Fibroblast of lung (primary cell): ENCODE data around the gene RNASE13. TPM values are rescaled to one million over a fixed set of nuclear protein-coding genes. Genes with fewer than 3 reads are reported as not detected.

ENCODE experiments used
- DNase-seq, 2 donors: peaks; one replicate each; pipeline versions ENCODE4 v3.0.0 to v3.0.0-alpha.2; 2010; ENCODE audit warnings: low read depth in 2 of 2
- H2AFZ ChIP-seq: 2 replicates; pipeline ENCODE4 v1.5.1; 2012; ENCODE audit warnings: low read length, control low read depth, inconsistent platforms
- H3K27ac ChIP-seq: 2 replicates; pipeline ENCODE4 v1.5.1; 2011; ENCODE audit warnings: low read length, control low read depth; ENCODE audit not compliant: insufficient read depth
- H3K27me3 ChIP-seq: 2 replicates; pipeline ENCODE4 v1.5.1; 2011; ENCODE audit warnings: mild to moderate bottlenecking, low read length; ENCODE audit not compliant: control insufficient read depth, insufficient read depth
- H3K36me3 ChIP-seq: 2 replicates; pipeline ENCODE4 v1.5.1; 2011; ENCODE audit warnings: low read length; ENCODE audit not compliant: control insufficient read depth, insufficient read depth
- H3K4me1 ChIP-seq: 2 replicates; pipeline ENCODE4 v1.5.1; 2011; ENCODE audit warnings: low read length; ENCODE audit not compliant: control insufficient read depth, insufficient read depth; ENCODE audit errors: extremely low read depth
- H3K4me2 ChIP-seq: 2 replicates; pipeline ENCODE4 v1.5.1; 2011; ENCODE audit warnings: low read length, control low read depth; ENCODE audit not compliant: insufficient read depth; ENCODE audit errors: extremely low read depth
- H3K4me3 ChIP-seq, 4 experiments: fragments of 200-600 bp in 1 of 4; sonication (generic) in 1 of 4; replicated peaks in 1 of 4; 2 replicates each; pipeline ENCODE4 v1.5.1; 2011 to 2016; ENCODE audit warnings: low read length in 4 of 4, low read depth in 3 of 4, mild to moderate bottlenecking in 3 of 4, control low read depth in 2 of 4, inconsistent platforms in 1 of 4, mixed read lengths in 1 of 4; ENCODE audit not compliant: insufficient read depth in 1 of 4; ENCODE audit errors: control extremely low read depth in 1 of 4
- H3K79me2 ChIP-seq: 2 replicates; pipeline ENCODE4 v1.5.1; 2012; ENCODE audit warnings: mild to moderate bottlenecking, low read length, inconsistent platforms; ENCODE audit not compliant: control insufficient read depth, insufficient read depth
- H3K9ac ChIP-seq: 2 replicates; pipeline ENCODE4 v1.5.1; 2011; ENCODE audit warnings: mild to moderate bottlenecking, low read length, control low read depth; ENCODE audit not compliant: insufficient read depth
- H3K9me3 ChIP-seq: 2 replicates; pipeline ENCODE4 v1.5.1; 2012; ENCODE audit warnings: low read depth, low read length; ENCODE audit not compliant: control insufficient read depth, insufficient read depth
- H4K20me1 ChIP-seq: 2 replicates; pipeline ENCODE4 v1.5.1; 2011; ENCODE audit warnings: low read length; ENCODE audit not compliant: control insufficient read depth, insufficient read depth; ENCODE audit errors: extremely low read depth
- CTCF ChIP-seq, 2 donors: IDR thresholded peaks in 1 of 2; conservative IDR thresholded peaks in 1 of 2; 1 replicate in 1 of 2; 2 replicates in 1 of 2; pipeline ENCODE4 v1.5.1; 2011 to 2012; ENCODE audit warnings: low read length in 2 of 2, control low read depth in 1 of 2, inconsistent platforms in 1 of 2, low read depth in 1 of 2, mild to moderate bottlenecking in 1 of 2
- EZH2 ChIP-seq: IDR thresholded peaks from 2 replicates; pipeline ENCODE4 v1.5.1; 2012; ENCODE audit warnings: low read length, control low read depth, mild to moderate bottlenecking; ENCODE audit errors: missing control alignments
- polyA plus RNA-seq, 2 donors: library from polyadenylated mRNA; depleted of rRNA in 1 of 2; stranded (reverse) in 1 of 2; unstranded in 1 of 2; fragments of >200 nt; gene quantifications; 2 replicates each; pipeline ENCODE4 v1.2.1, GENCODE V29; 2011 to 2012; ENCODE audit warnings: missing spikeins in 1 of 2
- total RNA-seq: library from RNA; depleted of rRNA; stranded (reverse); fragments of >200 nt; gene quantifications from 2 replicates; pipeline ENCODE4 v1.2.1, GENCODE V29; 2014

The RNASE13 gene
- total and polyA plus RNA-seq, 2 donors (not counting 1 experiment from before 2014, with no cell fraction given): not detected

GRCh38 chr14:21043974-21044618 is 9.5 kb upstream of the RNASE13 start:
- Histone ChIP-seq H3K27ac (no peak overlapping the region), H3K9me3 (no peaks in the 10 kb centered on the region), H2AFZ (no peak overlapping the region), H3K4me1 (no peaks in the 10 kb centered on the region), H3K27me3 (peaks cover 8% of the 10 kb centered on the region), H3K4me2 (no peak overlapping the region), H3K79me2 (no peaks in the 10 kb centered on the region), H4K20me1 (no peaks in the 10 kb centered on the region), H3K9ac (no peak overlapping the region), H3K36me3 (no peaks in the 10 kb centered on the region), H3K4me3 (no peak overlapping the region)
- DNase-seq: no peak
- TF ChIP-seq EZH2 (no peak), CTCF (conservative IDR thresholded peaks at IDR 0.05 in 1 of 2, IDR thresholded peaks at IDR 0.05 in 1 of 2; ENCODE audit: low read depth in 1 of 2, low read length in 2 of 2) (no peak)

- Histone ChIP-seq H3K4me2 (no peak overlapping the region), H3K9me3 (no peaks in the 10 kb centered on the region), H3K9ac (no peak overlapping the region), H3K36me3 (no peaks in the 10 kb centered on the region), H2AFZ (no peak overlapping the region), H4K20me1 (no peaks in the 10 kb centered on the region), H3K4me1 (no peaks in the 10 kb centered on the region), H3K27me3 (peaks cover 8% of the 10 kb centered on the region), H3K27ac (no peak overlapping the region), H3K4me3 (no peak overlapping the region), H3K79me2 (no peaks in the 10 kb centered on the region)
- no peak for TF ChIP-seq CTCF (conservative IDR thresholded peaks at IDR 0.05 in 1 of 2, IDR thresholded peaks at IDR 0.05 in 1 of 2; ENCODE audit: low read depth in 1 of 2, low read length in 2 of 2)
- no peak for TF ChIP-seq EZH2
- no peak for DNase-seq
Measured at GRCh38 chr14:21043387-21043973, 8.9 kb upstream of the RNASE13 start.

- Histone ChIP-seq H2AFZ (no peak overlapping the region), H3K27ac (no peak overlapping the region), H3K9ac (no peak overlapping the region), H3K9me3 (no peaks in the 10 kb centered on the region), H3K79me2 (no peaks in the 10 kb centered on the region), H3K4me3 (no peak overlapping the region), H3K4me2 (no peak overlapping the region), H4K20me1 (no peaks in the 10 kb centered on the region), H3K27me3 (peaks cover 11% of the 10 kb centered on the region), H3K36me3 (no peaks in the 10 kb centered on the region), H3K4me1 (no peaks in the 10 kb centered on the region)
- no peak for TF ChIP-seq EZH2
- no peak for TF ChIP-seq CTCF (conservative IDR thresholded peaks at IDR 0.05 in 1 of 2, IDR thresholded peaks at IDR 0.05 in 1 of 2; ENCODE audit: low read depth in 1 of 2, low read length in 2 of 2)
- no peak for DNase-seq
Measured at GRCh38 chr14:21042918-21043317, 8.3 kb upstream of the RNASE13 start.
